SU-DHL-6 (cell line): ENCODE measurements around the gene FERMT3.

ENCODE experiments used
- CTCF ChIP-seq: fragments of 200-600 bp; sonication (generic); IDR thresholded peaks from one replicate; pipeline ENCODE4 v1.5.1; 2017; ENCODE audit warnings: antibody characterized with exemption, mild to moderate bottlenecking, low read length, moderate library complexity; ENCODE audit not compliant: insufficient read depth, poor library complexity, severe bottlenecking
- EZH2phosphoT487 ChIP-seq: fragments of 200-600 bp; sonication (generic), shearing (Covaris generic); conservative IDR thresholded peaks from 2 replicates; pipeline ENCODE4 v1.6.1; 2018; ENCODE audit warnings: mild to moderate bottlenecking, antibody characterized with exemption, low read length, moderate library complexity, mixed read lengths

DNA sequence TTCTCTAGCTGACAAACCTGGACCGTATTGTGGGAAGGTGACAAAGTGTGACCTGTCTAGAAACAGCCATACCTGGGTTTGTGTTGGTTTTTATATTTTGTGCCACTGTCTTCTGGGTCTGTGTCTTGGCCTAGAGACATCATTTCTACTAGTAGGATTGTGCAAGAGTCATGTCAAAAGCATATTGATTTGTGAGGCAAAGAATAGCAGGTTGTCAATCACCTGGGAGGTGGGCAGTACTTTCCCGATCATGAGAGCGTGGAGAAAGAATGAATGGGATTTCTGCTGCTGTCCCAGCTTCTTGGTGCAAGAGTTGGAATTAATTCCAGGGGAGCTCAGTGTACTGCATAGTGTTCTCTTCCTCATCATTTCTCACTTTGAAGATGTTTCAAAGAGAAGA, 5.0 kb upstream of the FERMT3 start:
- TF ChIP-seq CTCF (no peak), EZH2phosphoT487 (no peak)
